Neural crest cell (in vitro differentiated cells): ENCODE measurements around the gene CDH18. TPM values are rescaled to one million over a fixed set of nuclear protein-coding genes. Genes with fewer than 3 reads are reported as not detected.

Experiments
- DNase-seq: peaks from one replicate; pipeline ENCODE4 v3.0.0; 2021; ENCODE audit warnings: low read depth, mixed read lengths, low spot score
- H3K27ac Mint-ChIP-seq: one replicate; pipeline ENCODE4 v1.8.0; 2021; ENCODE audit warnings: mild to moderate bottlenecking, mixed read lengths; ENCODE audit not compliant: unreplicated experiment
- H3K27me3 Mint-ChIP-seq: 2 replicates; pipeline ENCODE4 v1.8.0; 2021; ENCODE audit warnings: low read depth, mild to moderate bottlenecking, mixed read lengths
- H3K36me3 Mint-ChIP-seq: 2 replicates; pipeline ENCODE4 v1.8.0; 2021; ENCODE audit warnings: low read depth, mild to moderate bottlenecking, mixed read lengths
- H3K4me1 Mint-ChIP-seq: 2 replicates; pipeline ENCODE4 v1.8.0; 2021; ENCODE audit warnings: mixed read lengths
- H3K4me3 Mint-ChIP-seq: one replicate; pipeline ENCODE4 v1.8.0; 2021; ENCODE audit warnings: mild to moderate bottlenecking, mixed read lengths
- H3K9me3 Mint-ChIP-seq: 2 replicates; pipeline ENCODE4 v1.8.0; 2021; ENCODE audit warnings: mixed read lengths
- total RNA-seq: library from RNA; stranded (reverse); gene quantifications from 2 replicates; pipeline ENCODE4 v1.2.1, GENCODE V29; 2021
- TF ChIP-seq, protein P1 (sequence below): fragments of 200-600 bp; sonication (generic); conservative IDR thresholded peaks from 2 replicates; pipeline ENCODE4 v1.5.0; 2021; ENCODE audit warnings: antibody characterized with exemption, mild to moderate bottlenecking

The CDH18 gene
- total RNA-seq, 1 donor from 2014 or later, result 2.2 TPM

DNA sequence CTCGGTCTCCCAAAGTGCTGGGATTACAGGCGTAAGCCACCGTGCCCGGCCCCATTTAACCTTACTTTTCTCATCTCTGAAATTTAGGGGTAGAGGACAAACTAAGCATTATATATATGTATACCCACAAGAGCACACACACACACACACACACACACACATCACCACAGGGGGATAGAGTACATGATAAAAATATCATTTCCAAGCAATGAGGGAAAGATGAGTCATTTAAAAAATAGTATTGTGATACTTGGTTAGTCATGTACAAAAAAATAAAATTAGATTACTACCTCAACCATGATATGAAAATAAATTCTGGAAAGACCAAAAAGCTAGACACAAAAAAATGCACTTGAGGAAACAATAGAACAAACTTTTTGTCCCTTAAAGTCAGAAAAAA lies 67.2 kb downstream of the CDH18 start:
- H3K4me3 Mint-ChIP-seq, result no peak overlapping the region

DNA sequence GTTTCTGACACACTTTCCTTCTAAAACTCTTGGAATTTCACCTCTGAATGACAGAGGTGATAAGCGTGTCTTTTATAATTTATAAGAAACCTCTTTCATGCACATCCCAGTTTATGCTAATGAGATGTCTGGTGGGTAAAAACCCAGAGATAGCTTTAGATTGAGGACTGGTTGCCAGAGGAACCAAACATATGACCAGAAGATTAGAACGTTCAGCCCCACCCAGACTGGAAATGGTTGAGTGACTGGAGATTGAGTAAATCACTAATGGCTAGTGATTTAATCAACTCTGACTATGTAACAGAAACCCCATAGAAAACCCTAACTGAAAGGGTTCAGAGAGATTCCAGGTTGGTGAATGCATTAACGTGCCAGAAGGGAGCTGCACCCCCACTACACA lies 69.2 kb downstream of the CDH18 start:
- H3K4me3 Mint-ChIP-seq, result no peak overlapping the region

More for the DNA sequence above, 67.2 kb downstream of the CDH18 start:
- Mint-ChIP-seq H3K27ac (no peak overlapping the region), H3K9me3 (no peaks in the 10 kb centered on the region), H3K36me3 (no peaks in the 10 kb centered on the region), H3K4me1 (no peaks in the 10 kb centered on the region), H3K27me3 (no peaks in the 10 kb centered on the region)
- DNase-seq, result no peak
- TF ChIP-seq, protein P1, sequence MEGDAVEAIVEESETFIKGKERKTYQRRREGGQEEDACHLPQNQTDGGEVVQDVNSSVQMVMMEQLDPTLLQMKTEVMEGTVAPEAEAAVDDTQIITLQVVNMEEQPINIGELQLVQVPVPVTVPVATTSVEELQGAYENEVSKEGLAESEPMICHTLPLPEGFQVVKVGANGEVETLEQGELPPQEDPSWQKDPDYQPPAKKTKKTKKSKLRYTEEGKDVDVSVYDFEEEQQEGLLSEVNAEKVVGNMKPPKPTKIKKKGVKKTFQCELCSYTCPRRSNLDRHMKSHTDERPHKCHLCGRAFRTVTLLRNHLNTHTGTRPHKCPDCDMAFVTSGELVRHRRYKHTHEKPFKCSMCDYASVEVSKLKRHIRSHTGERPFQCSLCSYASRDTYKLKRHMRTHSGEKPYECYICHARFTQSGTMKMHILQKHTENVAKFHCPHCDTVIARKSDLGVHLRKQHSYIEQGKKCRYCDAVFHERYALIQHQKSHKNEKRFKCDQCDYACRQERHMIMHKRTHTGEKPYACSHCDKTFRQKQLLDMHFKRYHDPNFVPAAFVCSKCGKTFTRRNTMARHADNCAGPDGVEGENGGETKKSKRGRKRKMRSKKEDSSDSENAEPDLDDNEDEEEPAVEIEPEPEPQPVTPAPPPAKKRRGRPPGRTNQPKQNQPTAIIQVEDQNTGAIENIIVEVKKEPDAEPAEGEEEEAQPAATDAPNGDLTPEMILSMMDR, result no peak

DNA sequence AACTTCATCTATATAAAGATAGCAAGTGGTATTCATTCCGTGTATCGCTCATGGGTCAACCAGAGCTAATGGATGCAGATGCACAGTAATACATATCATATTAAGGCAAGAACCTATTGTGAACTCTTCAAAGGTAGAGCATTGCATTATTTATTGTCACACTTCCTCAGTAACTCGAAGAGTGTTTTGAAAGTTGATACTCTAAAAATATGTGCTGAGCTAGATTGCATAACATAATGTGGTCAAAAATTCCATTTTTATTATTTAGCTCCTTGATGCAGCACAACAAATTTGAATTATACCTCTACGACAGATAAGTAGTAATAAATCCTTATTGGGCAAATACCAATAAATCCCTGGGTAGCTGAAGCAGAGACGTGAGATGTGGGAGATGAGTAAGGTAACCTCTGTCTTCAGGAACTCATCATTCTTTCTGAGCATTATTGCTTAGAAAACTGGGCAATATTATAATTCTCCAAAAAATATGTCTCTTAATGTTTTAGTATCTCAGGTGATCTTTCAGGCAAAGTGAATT lies 70.3 kb downstream of the CDH18 start:
- Mint-ChIP-seq H3K36me3 (no peaks in the 10 kb centered on the region), H3K27me3 (no peaks in the 10 kb centered on the region), H3K4me1 (no peaks in the 10 kb centered on the region), H3K9me3 (no peaks in the 10 kb centered on the region), H3K27ac (no peak overlapping the region), H3K4me3 (no peak overlapping the region)
- TF ChIP-seq, protein P1, result no peak
- no peak for DNase-seq

More for the DNA sequence above, 69.2 kb downstream of the CDH18 start:
- Mint-ChIP-seq H3K36me3 (no peaks in the 10 kb centered on the region), H3K4me1 (no peaks in the 10 kb centered on the region), H3K27ac (no peak overlapping the region), H3K27me3 (no peaks in the 10 kb centered on the region), H3K9me3 (no peaks in the 10 kb centered on the region)
- no peak for DNase-seq
- TF ChIP-seq, protein P1, result no peak

DNA sequence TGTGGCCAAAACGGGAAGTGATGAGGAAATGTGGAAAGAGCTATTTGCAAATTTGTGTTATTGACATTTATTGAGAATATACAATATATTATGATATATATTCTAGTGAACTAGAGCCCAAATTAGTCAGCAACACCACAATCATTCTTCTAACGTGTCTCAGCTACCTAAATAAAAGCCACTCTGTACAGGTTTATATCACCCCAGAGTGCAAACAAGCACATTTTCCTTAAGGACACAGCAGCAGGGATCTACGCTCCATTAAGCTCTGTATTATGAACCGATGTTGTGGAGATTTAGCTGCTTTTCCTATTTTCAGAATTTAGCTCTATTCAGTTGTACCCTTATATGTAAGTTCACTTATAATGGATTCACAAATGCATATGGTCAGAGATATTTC lies 77.9 kb downstream of the CDH18 start:
- Mint-ChIP-seq H3K27me3 (no peaks in the 10 kb centered on the region), H3K9me3 (no peaks in the 10 kb centered on the region), H3K27ac (no peak overlapping the region), H3K36me3 (no peaks in the 10 kb centered on the region), H3K4me1 (no peaks in the 10 kb centered on the region), H3K4me3 (no peak overlapping the region)
- TF ChIP-seq, protein P1, result no peak
- DNase-seq, result no peak

DNA sequence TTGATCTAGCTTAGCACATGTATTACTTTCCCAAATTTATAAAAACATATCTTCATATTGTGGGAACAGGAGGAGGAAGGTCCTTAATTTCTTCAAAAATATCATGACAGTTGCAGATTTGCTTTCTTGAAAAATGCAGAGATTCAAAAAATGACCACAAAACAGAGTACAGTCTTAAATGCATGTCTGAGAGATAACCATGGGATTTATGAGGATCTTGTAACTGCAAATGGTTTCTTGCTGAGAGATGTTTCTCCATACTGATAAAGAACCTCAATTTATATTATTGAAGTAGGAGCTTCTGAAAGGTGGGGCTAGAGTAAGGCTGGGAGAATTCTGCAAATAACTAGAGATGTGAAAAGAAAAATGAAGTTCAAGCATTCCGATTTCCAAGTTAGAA lies 83.2 kb downstream of the CDH18 start:
- DNase-seq, result no peak
- Mint-ChIP-seq H3K4me1 (no peaks in the 10 kb centered on the region), H3K27me3 (no peaks in the 10 kb centered on the region), H3K36me3 (no peaks in the 10 kb centered on the region), H3K9me3 (no peaks in the 10 kb centered on the region), H3K4me3 (no peak overlapping the region), H3K27ac (no peak overlapping the region)
- TF ChIP-seq, protein P1, result no peak
